IPS-18c (cell line): ENCODE measurements around the gene MINDY2.
"Not testable (repeated sequence)": the region's sequence is repeated elsewhere in the genome, so short reads cannot be mapped to it uniquely, and the experiment has no call there.

Experiments used
- H3K4me3 ChIP-seq: 2 replicates; pipeline ENCODE4 v1.7.0; 2013; ENCODE audit warnings: low read depth, mild to moderate bottlenecking, low read length, moderate library complexity; ENCODE audit not compliant: insufficient read depth
- H3K9me3 ChIP-seq: one replicate; pipeline ENCODE4 v1.6.1; 2013; ENCODE audit warnings: mild to moderate bottlenecking, low read length, moderate library complexity; ENCODE audit not compliant: control insufficient read depth, insufficient read depth

Gene MINDY2

GRCh38 chr15:58862326-58862725 is 91.2 kb downstream of the MINDY2 start:
- Histone ChIP-seq H3K9me3 (no peaks in the 10 kb centered on the region), H3K4me3 (no peak overlapping the region)

DNA sequence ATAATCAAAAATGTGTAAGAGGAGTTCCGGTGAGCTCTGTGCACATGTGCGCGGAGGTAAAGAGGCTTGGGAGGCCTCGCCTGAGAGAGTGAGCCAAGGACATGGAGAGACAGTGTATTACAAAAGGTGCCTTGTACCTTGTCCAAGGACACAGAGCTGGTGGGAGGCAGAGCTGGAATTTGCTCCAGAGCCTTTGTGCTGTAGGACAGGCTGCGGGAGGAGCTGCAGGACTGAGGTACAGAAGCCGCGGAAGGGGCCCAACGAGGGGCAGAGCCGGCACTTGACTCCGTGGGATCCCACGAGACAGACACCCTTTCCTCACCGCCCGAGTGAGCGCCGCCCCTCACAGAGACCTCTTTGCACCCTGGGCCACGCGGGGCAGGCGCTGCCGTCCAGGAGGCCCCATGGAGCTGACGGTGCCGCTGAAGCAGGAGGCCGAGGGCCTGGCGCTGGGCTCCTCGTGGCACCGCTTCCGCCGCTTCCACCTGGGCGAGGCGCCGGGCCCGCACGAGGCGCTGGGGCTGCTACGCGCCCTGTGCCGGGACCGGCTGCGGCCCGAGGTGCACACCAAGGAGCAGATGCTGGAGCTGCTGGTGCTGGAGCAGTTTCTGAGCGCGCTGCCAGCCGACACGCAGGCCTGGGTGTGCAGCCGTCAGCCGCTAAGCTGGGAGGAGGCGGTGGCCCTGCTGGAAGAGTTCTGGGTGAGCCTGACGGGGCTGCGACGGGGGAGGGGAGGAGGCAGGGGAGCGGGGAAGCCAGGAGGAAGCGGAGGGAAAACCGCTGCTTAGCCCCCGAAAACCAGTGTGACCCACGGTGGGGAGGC is 93.7 kb downstream of the MINDY2 start:
- Histone ChIP-seq H3K4me3 (peak overlapping the region; percentile 29), H3K9me3 (no peaks in the 10 kb centered on the region)

DNA sequence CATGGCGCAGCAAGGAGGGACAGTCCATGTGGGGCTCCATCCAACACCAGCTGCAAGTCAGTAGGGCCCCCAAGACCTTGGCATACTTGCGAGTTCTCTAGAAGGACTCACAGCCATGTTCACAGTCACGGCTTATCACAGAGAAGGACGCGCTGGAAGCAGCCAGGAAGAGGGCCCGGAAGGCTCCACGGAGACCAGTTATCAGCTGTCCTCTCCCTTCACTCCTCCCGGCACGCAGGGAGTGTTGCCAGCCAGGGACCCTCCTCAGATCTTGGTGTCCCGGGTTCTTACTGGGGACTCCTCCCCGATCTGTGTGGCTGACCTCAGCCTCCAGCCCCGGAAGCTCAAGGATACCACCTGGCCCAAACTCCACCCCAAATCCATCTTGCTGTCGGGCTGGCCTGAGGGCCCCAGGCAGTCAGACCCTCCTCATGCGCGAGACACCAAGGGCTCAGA is 94.4 kb downstream of the MINDY2 start:
- no peaks in the 10 kb centered on the region for H3K9me3 ChIP-seq
- H3K4me3 ChIP-seq, result peak overlapping the region; percentile 29

DNA sequence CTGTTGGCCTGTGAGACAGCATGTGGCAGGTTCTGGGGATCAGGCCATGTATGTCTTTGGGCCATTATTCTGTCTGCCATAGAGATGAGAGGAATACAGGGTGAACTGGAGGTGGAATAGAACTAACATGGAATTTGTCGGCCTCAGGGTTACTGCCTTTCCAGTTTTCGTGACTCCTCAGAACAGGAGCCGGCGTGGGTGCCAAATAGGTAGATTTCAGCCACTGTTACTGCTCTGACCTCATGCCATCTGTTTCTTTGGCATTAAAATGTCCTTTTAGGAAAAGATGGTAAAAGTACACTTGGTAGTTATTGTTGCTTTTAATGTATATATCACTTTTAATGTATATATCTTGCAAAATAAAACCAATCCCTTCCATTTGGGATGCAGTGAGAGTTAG is 96.8 kb downstream of the MINDY2 start:
- Histone ChIP-seq H3K9me3 (no peaks in the 10 kb centered on the region), H3K4me3 (no peak overlapping the region)

GRCh38 chr15:58870451-58870850 is 99.3 kb downstream of the MINDY2 start:
- H3K4me3 ChIP-seq, result no peak overlapping the region
- no peaks in the 10 kb centered on the region for H3K9me3 ChIP-seq

DNA sequence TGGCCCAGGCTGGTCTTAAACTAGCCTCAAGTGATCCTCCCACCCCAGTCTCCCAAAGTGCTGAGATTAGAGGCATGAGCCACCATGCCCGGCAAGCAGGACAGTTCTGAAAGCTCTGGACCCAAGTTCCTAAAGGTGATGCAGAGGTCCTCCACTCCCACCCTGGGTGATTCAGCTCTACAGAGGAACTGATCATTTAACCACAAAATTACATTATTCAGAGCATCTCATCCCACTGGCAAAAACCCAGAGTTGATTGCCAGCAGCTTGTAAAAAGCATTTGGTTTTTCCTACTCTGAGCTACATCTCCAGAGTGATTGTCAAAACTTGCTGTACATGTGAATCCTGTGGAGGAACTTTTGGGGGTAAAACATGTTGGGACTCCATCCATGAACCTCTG is 102.2 kb downstream of the MINDY2 start:
- no peak overlapping the region for H3K4me3 ChIP-seq
- H3K9me3 ChIP-seq, result no peaks in the 10 kb centered on the region

- Histone ChIP-seq H3K4me3 (no peak overlapping the region), H3K9me3 (no peaks in the 10 kb centered on the region)
These were observed 104.2 kb downstream of the MINDY2 start for GRCh38 chr15:58875343-58875742.

DNA sequence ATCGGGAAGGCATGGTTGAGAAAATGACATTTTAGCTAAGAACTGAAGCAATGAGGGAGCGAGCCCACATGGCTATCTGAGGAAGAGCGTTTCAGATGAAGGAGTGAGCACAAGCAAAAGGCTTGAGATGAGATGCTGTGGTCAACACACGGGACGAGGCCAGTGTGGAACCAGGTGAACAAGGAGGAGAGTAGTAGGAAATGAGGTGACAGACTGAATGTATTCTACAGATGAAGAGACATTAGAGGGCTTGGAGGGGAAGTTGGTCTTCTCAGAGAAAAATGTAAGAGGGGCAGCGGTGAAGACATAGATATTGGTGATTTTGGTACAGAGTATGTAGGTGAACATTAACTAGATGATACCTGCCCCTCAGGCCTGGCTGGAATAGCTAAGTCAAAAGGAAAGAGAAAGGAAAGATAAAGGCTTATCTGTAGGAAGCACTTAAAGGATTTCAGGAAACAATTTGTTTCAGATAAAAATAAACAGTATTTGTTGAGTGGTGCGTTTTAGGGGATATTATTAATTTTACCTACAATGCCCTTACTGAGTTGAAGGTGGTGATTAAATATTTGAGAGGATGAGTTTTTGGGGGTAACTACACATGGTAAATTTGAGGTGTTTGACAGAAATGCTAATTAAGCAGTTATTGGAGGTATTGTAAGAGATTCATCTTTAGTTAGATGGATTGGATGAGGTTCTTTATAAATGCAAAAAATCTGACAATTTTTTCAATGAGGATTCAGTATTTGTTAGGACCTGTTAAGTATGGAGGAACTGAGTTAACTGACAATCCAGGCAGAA is 105.4 kb downstream of the MINDY2 start:
- H3K4me3 ChIP-seq, result no peak overlapping the region
- no peaks in the 10 kb centered on the region for H3K9me3 ChIP-seq

- Histone ChIP-seq H3K4me3 (no peak overlapping the region), H3K9me3 (no peaks in the 10 kb centered on the region)
These were observed 107.1 kb downstream of the MINDY2 start for GRCh38 chr15:58877999-58878825.

- no peaks in the 10 kb centered on the region for H3K9me3 ChIP-seq
- H3K4me3 ChIP-seq, result no peak overlapping the region
These were observed 109.2 kb downstream of the MINDY2 start for GRCh38 chr15:58880320-58880719.

DNA sequence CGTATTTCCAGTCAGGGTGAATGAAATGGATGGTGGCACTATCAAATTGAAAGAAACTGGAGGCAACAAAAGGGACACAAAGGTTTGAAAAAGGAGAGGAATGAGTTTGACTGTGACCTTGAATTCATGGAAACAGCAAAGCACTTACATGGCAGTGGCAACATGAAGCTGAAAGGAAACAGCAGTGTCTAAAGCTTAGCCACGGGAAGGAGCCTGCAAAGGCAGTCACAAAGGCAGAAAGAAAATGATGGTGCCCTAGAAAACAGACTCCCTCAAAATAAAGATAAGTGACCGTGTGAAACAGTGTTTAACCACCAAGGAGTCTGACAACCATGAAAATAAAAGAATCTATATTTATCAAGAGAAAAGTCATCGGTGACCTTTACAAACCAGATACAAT is 111.1 kb downstream of the MINDY2 start:
- no peak overlapping the region for H3K4me3 ChIP-seq
- no peaks in the 10 kb centered on the region for H3K9me3 ChIP-seq

GRCh38 chr15:58883926-58884325 is 112.8 kb downstream of the MINDY2 start:
- not testable (repeated sequence) for H3K4me3 ChIP-seq, H3K9me3 ChIP-seq

- no peaks in the 10 kb centered on the region for H3K9me3 ChIP-seq
- H3K4me3 ChIP-seq, result no peak overlapping the region
These were observed 115.8 kb downstream of the MINDY2 start for GRCh38 chr15:58886921-58887320.

DNA sequence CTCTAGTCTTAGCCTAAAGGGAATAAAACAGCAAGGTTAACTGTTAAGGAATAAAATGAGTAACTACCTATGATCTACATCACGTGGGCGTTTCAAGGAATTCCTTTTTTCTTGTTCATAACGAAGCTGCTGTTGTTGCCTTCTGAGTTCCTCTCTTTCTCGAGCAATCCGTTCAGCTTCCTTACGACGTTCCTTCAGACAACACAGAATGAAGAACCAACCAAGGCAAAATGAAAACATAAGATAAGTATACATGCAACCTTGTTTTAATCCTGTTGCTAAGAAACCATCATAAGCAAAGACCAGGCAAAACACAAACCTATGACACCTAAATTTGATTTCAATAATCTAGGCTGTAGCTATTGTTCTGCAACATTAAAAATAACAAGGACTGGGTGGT is 118.3 kb downstream of the MINDY2 start:
- no peaks in the 10 kb centered on the region for H3K9me3 ChIP-seq
- H3K4me3 ChIP-seq, result no peak overlapping the region

DNA sequence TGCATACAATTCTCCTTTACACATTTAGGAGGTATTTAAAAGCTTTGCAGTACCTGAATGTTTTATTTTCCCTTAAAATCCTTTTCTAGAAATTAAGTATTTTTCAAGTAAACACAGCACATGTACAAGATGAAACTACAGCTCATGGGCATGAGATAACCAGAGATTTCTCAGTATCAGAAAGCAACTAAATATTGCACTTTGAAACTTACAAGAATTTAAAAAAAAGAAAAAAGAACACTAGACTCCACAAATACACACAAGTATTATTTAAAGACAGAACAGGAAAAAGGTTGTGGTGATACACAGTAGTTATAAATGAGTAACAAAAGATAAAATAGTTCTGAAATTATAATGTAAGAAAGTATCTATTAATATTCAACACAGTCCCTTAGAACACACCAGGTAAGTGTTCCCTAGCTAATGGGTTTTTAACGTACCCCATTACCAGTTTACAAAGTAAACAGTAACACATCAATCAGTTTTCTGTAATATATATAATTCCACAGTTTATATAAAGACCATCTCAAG is 127.1 kb downstream of the MINDY2 start:
- H3K9me3 ChIP-seq, result no peaks in the 10 kb centered on the region
- no peak overlapping the region for H3K4me3 ChIP-seq

GRCh38 chr15:58900631-58901030 is 129.5 kb downstream of the MINDY2 start:
- H3K9me3 ChIP-seq, result no peaks in the 10 kb centered on the region

GRCh38 chr15:58908550-58909309 is 137.6 kb downstream of the MINDY2 start:
- no peaks in the 10 kb centered on the region for H3K9me3 ChIP-seq
- H3K4me3 ChIP-seq, result no peak overlapping the region

More at GRCh38 chr15:58900631-58901030, 129.5 kb downstream of the MINDY2 start:
- H3K4me3 ChIP-seq, result no peak overlapping the region
